AG08395 (cell line): ENCODE data around the gene C3orf62.
"Not testable (repeated sequence)": the region's sequence is repeated elsewhere in the genome, so short reads cannot be mapped to it uniquely, and the experiment has no call there.

ENCODE experiments used
- DNase-seq: peaks from one replicate; pipeline ENCODE4 v3.0.0; 2012; ENCODE audit warnings: mixed read lengths, low spot score

Gene C3orf62

DNA sequence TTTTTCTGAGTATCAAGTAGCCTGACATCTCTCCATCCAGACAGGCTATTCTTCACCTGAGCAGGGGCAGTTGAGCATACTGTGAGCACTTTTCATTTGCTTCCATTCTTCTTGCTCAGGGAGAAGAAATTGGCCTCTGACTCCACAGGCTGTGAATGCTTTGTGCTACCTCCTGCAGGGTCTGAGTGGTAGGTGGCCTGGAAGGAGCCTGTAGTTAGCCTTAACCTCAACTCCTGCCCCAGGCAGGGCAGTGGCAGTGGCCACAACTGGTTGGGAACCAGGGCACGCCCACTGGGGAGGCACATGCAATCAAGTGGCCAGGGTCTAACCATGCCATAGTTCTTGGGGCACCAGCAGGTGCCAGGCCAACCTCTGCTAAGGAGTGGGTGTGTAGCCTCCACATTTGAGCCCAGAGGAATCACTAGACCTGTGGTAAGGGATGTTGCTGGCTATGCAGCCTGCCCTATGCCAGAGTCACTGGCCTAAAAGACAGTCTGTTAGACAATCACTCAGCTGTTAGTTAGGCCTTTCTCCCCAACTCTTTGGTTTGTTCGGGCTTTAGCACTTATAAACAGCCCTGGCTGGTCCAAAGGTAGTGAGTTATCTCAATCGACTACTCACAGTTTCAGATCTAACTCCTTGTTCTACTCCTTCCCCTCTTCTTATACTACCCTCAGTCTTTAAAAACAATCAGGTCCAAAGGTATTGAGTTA is 7.4 kb downstream of the C3orf62 start:
- DNase-seq = no peak

GRCh38 chr3:49266410-49267095 is 10.5 kb downstream of the C3orf62 start:
- no peak for DNase-seq

GRCh38 chr3:49265661-49266386 is 11.2 kb downstream of the C3orf62 start:
- no peak for DNase-seq

DNA sequence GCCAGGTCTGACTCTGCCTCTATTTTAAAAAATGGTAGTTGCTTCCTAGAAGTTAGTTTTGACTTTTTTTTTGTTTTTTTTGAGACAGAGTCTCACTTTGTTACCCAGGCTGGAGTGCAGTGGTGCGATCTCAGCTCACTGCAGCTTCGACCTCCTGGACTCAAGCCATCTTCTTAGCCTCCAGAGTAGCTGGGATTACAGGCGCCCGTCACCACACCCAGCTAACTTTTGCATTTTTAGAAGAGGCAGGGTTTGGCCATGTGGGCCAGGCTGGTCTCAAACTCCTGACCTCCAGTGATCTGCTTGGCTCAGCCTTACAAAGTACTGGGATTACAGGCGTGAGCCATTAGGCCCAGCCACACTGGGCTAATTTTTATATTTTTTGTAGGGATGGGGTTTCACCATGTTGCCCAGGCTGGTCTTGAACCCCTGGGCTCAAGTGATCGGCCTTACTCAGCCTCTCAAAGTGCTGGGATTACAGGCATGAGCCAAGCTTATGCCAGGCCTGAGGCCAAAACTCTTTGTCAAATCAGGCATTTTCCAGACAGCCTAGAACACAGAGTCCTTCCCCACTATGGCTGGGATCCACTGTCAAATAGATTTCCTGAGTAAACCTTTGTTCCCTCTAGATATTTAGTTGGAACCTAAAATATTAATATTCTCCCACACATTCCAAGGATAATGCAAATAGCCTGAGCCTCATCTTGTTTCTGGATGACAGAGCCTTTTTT is 13.7 kb downstream of the C3orf62 start:
- no peak for DNase-seq

DNA sequence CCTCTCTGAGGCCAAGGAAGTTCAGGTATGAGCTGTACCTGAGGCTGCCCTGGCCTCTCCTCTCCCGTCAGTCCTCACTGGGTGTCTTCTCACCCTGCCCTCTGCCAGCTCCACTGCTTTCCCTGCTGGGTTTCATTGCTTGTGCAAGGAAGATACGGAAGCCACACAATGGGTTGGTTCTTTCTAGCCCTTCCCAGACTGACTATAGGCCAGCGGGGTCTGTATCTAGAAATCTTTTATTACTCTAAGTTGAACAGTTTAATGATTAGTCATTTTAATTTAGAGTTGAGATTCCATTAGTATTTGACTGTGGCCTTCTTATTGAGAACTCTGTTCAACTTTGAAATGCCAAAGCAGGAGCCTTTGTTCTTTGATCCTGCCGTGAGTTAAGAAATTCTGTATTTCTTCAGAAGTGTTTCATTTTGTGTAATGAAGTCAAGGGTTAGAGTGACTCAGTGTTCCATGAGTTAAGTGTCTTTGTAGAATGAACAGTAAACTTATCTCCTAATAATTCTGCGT is 16.2 kb downstream of the C3orf62 start:
- no peak for DNase-seq

DNA sequence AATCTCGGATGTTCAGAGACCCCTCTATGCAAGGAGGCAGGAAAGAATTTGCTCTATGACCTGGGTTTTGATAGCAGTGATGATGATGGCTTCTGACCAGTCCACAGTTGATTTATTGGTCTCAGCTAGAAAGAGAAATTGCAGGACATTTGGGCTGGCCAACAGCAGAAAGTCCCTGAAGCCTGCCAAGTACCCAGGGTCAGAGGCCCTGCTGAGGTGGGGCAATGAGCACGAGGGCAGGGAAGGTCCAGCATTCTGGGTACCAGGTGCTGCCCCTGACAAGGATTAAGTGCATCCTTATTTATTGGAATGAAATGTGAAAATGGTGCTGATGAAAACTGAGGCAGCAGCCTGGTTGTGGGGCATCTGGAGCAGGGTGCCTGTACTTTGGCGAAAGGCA is 19.8 kb downstream of the C3orf62 start:
- no peak for DNase-seq

- DNase-seq = no peak
Measured at GRCh38 chr3:49255718-49256511, 21.1 kb downstream of the C3orf62 start.

GRCh38 chr3:49255112-49255511 is 21.9 kb downstream of the C3orf62 start:
- peak; percentile 47 for DNase-seq

DNA sequence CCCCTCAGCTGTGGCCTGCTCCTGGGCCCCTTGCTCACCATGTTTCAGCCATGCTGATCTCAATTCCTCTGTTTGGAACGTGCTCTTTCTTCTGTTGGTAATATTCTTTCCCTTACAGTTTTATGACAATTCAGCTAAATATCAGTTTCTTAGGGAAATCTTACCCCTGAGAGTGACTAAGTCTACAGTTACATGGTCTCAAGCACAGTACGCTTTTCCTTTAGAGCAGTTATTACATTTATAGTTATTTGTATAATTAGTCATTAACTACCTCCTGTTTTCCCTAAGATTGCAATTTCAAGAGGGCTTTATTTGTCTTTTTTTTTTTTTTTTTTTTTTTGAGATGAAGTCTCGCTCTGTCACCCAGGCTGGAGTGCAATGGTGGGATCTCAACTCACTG is 23.5 kb downstream of the C3orf62 start:
- no peak for DNase-seq

DNA sequence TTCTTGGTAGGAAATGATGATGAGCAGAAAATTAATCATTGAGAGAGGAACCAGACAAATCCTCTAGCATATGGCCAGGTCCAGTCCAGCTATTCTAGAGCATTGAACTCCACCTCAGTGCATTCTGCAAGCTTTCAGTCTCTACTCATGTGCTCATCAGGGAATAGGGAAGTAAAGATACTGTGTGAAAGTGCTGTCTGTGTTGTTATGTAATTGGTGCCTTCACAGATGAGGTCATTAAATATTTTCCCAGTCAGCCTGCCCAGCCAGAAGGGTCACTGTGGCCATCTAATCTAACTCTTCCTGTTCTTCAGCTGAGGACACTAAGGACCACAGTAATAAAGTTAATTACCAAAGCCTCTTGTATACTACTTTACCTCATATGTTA is 28.2 kb downstream of the C3orf62 start:
- DNase-seq = peak; percentile 58

- DNase-seq = no peak
Measured at GRCh38 chr3:49244581-49245205, 32.3 kb downstream of the C3orf62 start.

DNA sequence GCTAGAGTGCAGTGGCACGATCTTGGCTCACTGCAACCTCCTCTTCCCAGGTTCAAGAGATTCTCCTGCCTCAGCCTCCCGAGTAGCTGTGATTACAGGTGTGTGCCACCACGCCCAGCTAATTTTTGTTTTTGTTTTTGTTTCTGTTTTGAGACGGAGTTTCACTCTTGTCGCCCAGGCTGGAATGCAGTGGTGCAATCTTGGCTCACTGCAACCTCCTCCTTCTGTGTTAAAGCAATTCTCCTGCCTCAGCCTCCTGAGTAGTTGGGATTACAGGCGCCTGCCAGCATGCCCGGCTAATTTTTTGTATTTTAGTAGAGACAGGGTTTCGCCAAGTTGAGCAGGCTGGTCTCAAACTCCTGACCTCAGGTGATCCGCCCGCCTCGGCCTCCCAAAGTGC is 36.9 kb downstream of the C3orf62 start:
- not testable (repeated sequence) for DNase-seq

DNA sequence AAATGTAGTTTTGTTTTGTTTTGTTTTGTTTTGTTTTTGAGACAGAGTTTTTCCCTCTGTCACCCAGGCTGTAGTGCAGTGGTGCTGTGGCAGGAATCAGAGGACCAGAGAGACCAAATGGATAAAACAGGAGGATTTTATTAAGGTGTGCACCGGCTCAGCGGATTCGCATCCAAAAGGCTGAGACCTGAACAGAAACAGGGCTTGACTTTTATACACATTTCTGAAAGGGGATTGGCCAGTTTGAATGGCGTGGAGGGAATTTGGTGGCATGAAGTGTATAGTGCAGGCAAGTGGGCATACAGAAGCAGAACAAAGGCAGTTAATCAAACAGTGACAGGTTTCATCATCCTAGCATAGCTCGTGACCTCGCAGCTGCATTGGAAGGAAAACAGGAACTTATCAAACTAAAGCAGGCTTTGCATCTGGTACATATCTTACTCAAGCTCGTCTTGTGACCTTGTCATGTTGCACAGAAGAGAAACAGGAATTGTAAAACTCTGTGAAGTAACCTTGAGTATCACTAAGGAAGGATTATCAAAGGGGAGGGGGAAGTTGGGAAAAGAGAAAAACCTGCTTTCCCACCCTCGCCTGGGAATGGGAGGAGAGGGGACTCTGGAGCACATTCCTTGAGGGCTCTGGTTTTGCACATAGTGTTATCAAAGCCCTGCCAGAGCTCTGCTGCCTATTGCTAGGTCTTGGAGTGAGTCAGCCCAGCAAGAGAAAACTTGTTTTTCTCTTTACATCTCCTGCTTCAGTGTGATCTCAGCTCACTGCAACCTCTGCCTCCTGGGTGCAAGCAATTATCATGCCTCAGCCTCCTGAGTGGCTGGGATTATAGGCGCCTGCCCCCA is 38.5 kb downstream of the C3orf62 start:
- no peak for DNase-seq

- DNase-seq = no peak
Measured at GRCh38 chr3:49237344-49237743, 39.7 kb downstream of the C3orf62 start.

GRCh38 chr3:49236226-49236625 is 40.8 kb downstream of the C3orf62 start:
- DNase-seq = no peak

DNA sequence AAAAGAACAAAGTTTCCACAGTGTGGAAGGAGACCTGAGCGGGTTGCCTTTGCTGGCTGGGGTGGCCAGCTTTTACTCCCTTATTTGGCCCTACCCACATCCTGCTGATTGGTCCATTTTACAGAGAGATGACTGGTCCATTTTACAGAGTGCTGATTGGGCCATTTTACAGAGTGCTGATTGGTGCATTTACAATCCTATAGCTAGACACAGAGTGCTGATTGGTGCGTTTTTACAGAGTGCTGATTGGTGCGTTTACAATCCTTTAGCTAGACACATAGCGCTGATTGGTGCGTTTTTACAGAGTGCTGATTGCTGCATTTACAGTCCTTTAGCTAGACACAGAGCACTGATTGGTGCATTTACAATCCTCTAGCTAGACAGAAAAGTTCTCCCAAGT is 48.2 kb downstream of the C3orf62 start:
- DNase-seq = not testable (repeated sequence)

- no peak for DNase-seq
Measured at GRCh38 chr3:49222002-49222401, 55.0 kb downstream of the C3orf62 start.

GRCh38 chr3:49220985-49221563 is 56.0 kb downstream of the C3orf62 start:
- not testable (repeated sequence) for DNase-seq

- DNase-seq = no peak
Measured at GRCh38 chr3:49219132-49219531, 57.9 kb downstream of the C3orf62 start.
